ENCODE data around the gene ZNF439. TPM values are rescaled to one million over a fixed set of nuclear protein-coding genes. Genes with fewer than 3 reads are reported as not detected.

ZNF439 gene
- total and polyA plus RNA-seq, 2 of the 13 experiments (the other 11 are each of a cell fraction or from before 2014, with no cell fraction given): 2.9 to 4.9 TPM

DNA sequence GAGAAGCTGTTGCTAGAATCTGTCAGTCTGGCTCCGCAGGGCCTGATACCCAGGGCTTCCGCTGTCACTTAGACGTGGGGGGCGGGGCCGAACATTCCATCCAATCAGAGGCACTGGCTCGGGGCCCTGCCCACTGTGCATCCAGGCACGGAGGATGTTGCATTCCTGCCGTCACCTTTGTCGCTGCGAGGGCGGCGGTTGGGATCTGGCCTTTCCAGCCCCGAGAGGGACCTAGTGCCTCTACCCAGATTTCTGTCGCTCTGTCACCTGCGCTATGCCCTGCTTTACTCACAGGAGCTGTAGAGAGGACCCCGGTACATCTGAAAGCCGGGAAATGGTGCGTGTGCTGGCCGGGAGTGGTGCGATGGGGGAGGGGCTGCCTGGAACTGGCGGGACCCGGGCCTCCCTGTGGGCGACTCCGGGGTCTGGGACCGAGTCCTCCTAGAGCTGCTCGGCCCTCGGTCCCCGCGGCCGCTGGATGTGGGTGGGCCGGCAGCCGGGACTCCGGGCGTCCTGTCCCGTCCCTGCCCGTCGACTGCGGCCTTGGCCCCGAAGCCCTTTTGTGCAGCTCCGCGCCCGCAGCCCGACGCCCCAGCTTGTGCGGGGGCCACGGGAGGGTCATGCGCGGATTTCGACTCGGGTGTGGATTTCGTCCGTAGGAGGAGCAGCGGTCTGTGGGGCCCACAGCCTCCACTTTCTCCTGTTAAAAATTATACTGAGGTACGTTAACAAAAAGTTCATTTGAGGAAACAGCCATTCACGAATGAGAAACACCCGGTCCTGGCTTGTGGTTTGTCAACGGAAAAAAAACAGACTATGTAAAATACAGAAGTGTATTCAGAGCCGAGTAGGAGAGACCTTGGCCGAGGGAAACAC is at the start of gene ZNF439 (continued):
- peak; percentile 74 for TF ChIP-seq ZNF430 (CRISPR knock-in tag; IDR thresholded peaks at IDR 0.05)
- no peak for TF ChIP-seq ZBTB38 (CRISPR knock-in tag; IDR thresholded peaks at IDR 0.05)
- TF ChIP-seq, protein P1, sequence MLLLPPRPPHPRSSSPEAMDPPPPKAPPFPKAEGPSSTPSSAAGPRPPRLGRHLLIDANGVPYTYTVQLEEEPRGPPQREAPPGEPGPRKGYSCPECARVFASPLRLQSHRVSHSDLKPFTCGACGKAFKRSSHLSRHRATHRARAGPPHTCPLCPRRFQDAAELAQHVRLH (CRISPR knock-in tag; IDR thresholded peaks at IDR 0.05; ENCODE audit: borderline replicate concordance, low read depth): no peak
- TF ChIP-seq ZNF333 (CRISPR knock-in tag; IDR thresholded peaks at IDR 0.05; ENCODE audit: borderline replicate concordance): no peak
- TF ChIP-seq RFX1 (IDR thresholded peaks at IDR 0.05): no peak
- no peak for TF ChIP-seq ZNF441 (CRISPR knock-in tag; IDR thresholded peaks at IDR 0.05; ENCODE audit: borderline replicate concordance)
- TF ChIP-seq, protein P2, sequence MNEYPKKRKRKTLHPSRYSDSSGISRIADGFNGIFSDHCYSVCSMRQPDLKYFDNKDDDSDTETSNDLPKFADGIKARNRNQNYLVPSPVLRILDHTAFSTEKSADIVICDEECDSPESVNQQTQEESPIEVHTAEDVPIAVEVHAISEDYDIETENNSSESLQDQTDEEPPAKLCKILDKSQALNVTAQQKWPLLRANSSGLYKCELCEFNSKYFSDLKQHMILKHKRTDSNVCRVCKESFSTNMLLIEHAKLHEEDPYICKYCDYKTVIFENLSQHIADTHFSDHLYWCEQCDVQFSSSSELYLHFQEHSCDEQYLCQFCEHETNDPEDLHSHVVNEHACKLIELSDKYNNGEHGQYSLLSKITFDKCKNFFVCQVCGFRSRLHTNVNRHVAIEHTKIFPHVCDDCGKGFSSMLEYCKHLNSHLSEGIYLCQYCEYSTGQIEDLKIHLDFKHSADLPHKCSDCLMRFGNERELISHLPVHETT (CRISPR knock-in tag; conservative IDR thresholded peaks at IDR 0.05): no peak
- TF ChIP-seq, protein P3, sequence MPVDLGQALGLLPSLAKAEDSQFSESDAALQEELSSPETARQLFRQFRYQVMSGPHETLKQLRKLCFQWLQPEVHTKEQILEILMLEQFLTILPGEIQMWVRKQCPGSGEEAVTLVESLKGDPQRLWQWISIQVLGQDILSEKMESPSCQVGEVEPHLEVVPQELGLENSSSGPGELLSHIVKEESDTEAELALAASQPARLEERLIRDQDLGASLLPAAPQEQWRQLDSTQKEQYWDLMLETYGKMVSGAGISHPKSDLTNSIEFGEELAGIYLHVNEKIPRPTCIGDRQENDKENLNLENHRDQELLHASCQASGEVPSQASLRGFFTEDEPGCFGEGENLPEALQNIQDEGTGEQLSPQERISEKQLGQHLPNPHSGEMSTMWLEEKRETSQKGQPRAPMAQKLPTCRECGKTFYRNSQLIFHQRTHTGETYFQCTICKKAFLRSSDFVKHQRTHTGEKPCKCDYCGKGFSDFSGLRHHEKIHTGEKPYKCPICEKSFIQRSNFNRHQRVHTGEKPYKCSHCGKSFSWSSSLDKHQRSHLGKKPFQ (CRISPR knock-in tag; IDR thresholded peaks at IDR 0.05; ENCODE audit: insufficient replicate concordance): no peak
- 0 out of 2 replicates have a peak, but pooled peaks have one; percentile 49 for TF ChIP-seq ZBTB42 (CRISPR knock-in tag; IDR thresholded peaks at IDR 0.05)
- TF ChIP-seq ZSCAN30 (CRISPR knock-in tag; IDR thresholded peaks at IDR 0.05): no peak
- no peak for TF ChIP-seq NFRKB (IDR thresholded peaks at IDR 0.05)
- TF ChIP-seq ZFYVE20 (CRISPR knock-in tag; IDR thresholded peaks at IDR 0.05; ENCODE audit: borderline replicate concordance, low read depth): no peak
- TF ChIP-seq, protein P4, sequence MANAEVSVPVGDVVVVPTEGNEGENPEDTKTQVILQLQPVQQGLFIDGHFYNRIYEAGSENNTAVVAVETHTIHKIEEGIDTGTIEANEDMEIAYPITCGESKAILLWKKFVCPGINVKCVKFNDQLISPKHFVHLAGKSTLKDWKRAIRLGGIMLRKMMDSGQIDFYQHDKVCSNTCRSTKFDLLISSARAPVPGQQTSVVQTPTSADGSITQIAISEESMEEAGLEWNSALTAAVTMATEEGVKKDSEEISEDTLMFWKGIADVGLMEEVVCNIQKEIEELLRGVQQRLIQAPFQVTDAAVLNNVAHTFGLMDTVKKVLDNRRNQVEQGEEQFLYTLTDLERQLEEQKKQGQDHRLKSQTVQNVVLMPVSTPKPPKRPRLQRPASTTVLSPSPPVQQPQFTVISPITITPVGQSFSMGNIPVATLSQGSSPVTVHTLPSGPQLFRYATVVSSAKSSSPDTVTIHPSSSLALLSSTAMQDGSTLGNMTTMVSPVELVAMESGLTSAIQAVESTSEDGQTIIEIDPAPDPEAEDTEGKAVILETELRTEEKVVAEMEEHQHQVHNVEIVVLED (CRISPR knock-in tag; IDR thresholded peaks at IDR 0.05; ENCODE audit: borderline replicate concordance): peak; percentile 73
- TF ChIP-seq ZNF354B (CRISPR knock-in tag; IDR thresholded peaks at IDR 0.05): no peak
- TF ChIP-seq XRCC5 (optimal IDR thresholded peaks at IDR 0.05; ENCODE audit: low read length): no peak
- TF ChIP-seq ATAD3A (CRISPR knock-in tag; IDR thresholded peaks at IDR 0.05): no peak
- TF ChIP-seq ZNF577 (CRISPR knock-in tag; IDR thresholded peaks at IDR 0.05; ENCODE audit: borderline replicate concordance, low read depth): no peak
- TF ChIP-seq, protein P5, sequence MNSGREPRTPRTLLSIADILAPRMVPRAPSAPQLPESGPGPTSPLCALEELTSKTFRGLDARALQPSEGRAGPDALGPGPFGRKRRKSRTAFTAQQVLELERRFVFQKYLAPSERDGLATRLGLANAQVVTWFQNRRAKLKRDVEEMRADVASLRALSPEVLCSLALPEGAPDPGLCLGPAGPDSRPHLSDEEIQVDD (CRISPR knock-in tag; IDR thresholded peaks at IDR 0.05; ENCODE audit: borderline replicate concordance): no peak; the same call in 1 of the 2 replicates
- no peak for TF ChIP-seq STAG1 (CRISPR knock-in tag; IDR thresholded peaks at IDR 0.05)
- TF ChIP-seq, protein P6, sequence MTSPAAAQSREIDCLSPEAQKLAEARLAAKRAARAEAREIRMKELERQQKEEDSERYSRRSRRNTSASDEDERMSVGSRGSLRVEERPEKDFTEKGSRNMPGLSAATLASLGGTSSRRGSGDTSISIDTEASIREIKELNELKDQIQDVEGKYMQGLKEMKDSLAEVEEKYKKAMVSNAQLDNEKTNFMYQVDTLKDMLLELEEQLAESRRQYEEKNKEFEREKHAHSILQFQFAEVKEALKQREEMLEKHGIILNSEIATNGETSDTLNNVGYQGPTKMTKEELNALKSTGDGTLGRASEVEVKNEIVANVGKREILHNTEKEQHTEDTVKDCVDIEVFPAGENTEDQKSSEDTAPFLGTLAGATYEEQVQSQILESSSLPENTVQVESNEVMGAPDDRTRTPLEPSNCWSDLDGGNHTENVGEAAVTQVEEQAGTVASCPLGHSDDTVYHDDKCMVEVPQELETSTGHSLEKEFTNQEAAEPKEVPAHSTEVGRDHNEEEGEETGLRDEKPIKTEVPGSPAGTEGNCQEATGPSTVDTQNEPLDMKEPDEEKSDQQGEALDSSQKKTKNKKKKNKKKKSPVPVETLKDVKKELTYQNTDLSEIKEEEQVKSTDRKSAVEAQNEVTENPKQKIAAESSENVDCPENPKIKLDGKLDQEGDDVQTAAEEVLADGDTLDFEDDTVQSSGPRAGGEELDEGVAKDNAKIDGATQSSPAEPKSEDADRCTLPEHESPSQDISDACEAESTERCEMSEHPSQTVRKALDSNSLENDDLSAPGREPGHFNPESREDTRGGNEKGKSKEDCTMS (CRISPR knock-in tag; conservative IDR thresholded peaks at IDR 0.05): no peak
